GM18507 (cell line): ENCODE results near the gene IL4.

ENCODE experiments used
- DNase-seq: peaks from one replicate; pipeline ENCODE4 v3.0.0; 2011; ENCODE audit warnings: low read depth; ENCODE audit not compliant: insufficient read length; ENCODE audit errors: extremely low spot score
- FAIRE-seq: peaks from 2 replicates; lab custom pipeline; 2011; peaks lifted over from hg19 to GRCh38; lab: Jason Lieb, UNC

Gene IL4

GRCh38 chr5:132657676-132658380 lies 16.0 kb upstream of the IL4 start, which contains the start of gene IL13:
Gene IL13 (plus strand): TSS chr5:132658173. CDS start chr5:132658187, 14 bp downstream.
- no peak for FAIRE-seq
- no peak for DNase-seq

- FAIRE-seq: no peak
- no peak for DNase-seq
These were observed 15.1 kb upstream of the IL4 start for GRCh38 chr5:132658381-132659302.

- DNase-seq: no peak
- peak; percentile 64 for FAIRE-seq
These were observed 13.9 kb upstream of the IL4 start for GRCh38 chr5:132659598-132660493.

GRCh38 chr5:132661231-132662003 lies 12.4 kb upstream of the IL4 start:
- peak; percentile 86 for FAIRE-seq
- DNase-seq: no peak

- no peak for FAIRE-seq
- no peak for DNase-seq
These were observed 11.8 kb upstream of the IL4 start for GRCh38 chr5:132662004-132662401.

GRCh38 chr5:132662925-132663770 lies 10.6 kb upstream of the IL4 start:
- peak; percentile 99 for FAIRE-seq
- DNase-seq: no peak

GRCh38 chr5:132663771-132664695 lies 9.8 kb upstream of the IL4 start:
- FAIRE-seq: no peak
- no peak for DNase-seq

- no peak for FAIRE-seq
- DNase-seq: no peak
These were observed 9.0 kb upstream of the IL4 start for GRCh38 chr5:132664696-132665209.

- DNase-seq (no peak), FAIRE-seq (no peak)
These were observed 8.2 kb upstream of the IL4 start for GRCh38 chr5:132665574-132666080.

GRCh38 chr5:132666310-132667123 lies 7.3 kb upstream of the IL4 start:
- FAIRE-seq (no peak), DNase-seq (no peak)

- FAIRE-seq: no peak
These were observed 6.5 kb upstream of the IL4 start for GRCh38 chr5:132667309-132667708.

GRCh38 chr5:132667761-132668705 lies 5.8 kb upstream of the IL4 start:
- DNase-seq (no peak), FAIRE-seq (no peak)

More at GRCh38 chr5:132667309-132667708, 6.5 kb upstream of the IL4 start:
- DNase-seq: no peak

GRCh38 chr5:132668706-132669454 lies 4.9 kb upstream of the IL4 start:
- DNase-seq (no peak), FAIRE-seq (no peak)

- FAIRE-seq (no peak), DNase-seq (no peak)
These were observed 4.4 kb upstream of the IL4 start for GRCh38 chr5:132669455-132669820.
